ENCODE results near the gene WDR41. TPM values are rescaled to one million over a fixed set of nuclear protein-coding genes. Genes with fewer than 3 reads are reported as not detected.

WDR41 gene
- total and polyA plus RNA-seq, 9 of the 15 experiments (the other 6 are each of a cell fraction or from before 2014, with no cell fraction given) = 33.6 to 67.2 (median 55.5) TPM

GRCh38 chr5:77407152-77407551 is 85.0 kb downstream of the WDR41 start (continued):
- TF ChIP-seq ZNF655 (CRISPR knock-in tag; IDR thresholded peaks at IDR 0.05) = no peak
- no peak for TF ChIP-seq SRSF3 (IDR thresholded peaks at IDR 0.05; ENCODE audit: insufficient read depth, low read length)
- TF ChIP-seq, protein P1, sequence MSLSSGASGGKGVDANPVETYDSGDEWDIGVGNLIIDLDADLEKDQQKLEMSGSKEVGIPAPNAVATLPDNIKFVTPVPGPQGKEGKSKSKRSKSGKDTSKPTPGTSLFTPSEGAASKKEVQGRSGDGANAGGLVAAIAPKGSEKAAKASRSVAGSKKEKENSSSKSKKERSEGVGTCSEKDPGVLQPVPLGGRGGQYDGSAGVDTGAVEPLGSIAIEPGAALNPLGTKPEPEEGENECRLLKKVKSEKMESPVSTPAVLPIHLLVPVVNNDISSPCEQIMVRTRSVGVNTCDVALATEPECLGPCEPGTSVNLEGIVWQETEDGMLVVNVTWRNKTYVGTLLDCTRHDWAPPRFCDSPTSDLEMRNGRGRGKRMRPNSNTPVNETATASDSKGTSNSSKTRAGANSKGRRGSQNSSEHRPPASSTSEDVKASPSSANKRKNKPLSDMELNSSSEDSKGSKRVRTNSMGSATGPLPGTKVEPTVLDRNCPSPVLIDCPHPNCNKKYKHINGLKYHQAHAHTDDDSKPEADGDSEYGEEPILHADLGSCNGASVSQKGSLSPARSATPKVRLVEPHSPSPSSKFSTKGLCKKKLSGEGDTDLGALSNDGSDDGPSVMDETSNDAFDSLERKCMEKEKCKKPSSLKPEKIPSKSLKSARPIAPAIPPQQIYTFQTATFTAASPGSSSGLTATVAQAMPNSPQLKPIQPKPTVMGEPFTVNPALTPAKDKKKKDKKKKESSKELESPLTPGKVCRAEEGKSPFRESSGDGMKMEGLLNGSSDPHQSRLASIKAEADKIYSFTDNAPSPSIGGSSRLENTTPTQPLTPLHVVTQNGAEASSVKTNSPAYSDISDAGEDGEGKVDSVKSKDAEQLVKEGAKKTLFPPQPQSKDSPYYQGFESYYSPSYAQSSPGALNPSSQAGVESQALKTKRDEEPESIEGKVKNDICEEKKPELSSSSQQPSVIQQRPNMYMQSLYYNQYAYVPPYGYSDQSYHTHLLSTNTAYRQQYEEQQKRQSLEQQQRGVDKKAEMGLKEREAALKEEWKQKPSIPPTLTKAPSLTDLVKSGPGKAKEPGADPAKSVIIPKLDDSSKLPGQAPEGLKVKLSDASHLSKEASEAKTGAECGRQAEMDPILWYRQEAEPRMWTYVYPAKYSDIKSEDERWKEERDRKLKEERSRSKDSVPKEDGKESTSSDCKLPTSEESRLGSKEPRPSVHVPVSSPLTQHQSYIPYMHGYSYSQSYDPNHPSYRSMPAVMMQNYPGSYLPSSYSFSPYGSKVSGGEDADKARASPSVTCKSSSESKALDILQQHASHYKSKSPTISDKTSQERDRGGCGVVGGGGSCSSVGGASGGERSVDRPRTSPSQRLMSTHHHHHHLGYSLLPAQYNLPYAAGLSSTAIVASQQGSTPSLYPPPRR (CRISPR knock-in tag; IDR thresholded peaks at IDR 0.05; ENCODE audit: borderline replicate concordance) = no peak
- TF ChIP-seq ATF1 (CRISPR knock-in tag; IDR thresholded peaks at IDR 0.05) = no peak
- no peak for TF ChIP-seq ATF1 (tag; IDR thresholded peaks at IDR 0.05)
- TF ChIP-seq NR1H2 (CRISPR knock-in tag; IDR thresholded peaks at IDR 0.05) = no peak
- TF ChIP-seq ZSCAN32 (CRISPR knock-in tag; IDR thresholded peaks at IDR 0.05) = no peak
- TF ChIP-seq ZNF316 (IDR thresholded peaks at IDR 0.05) = no peak
- TF ChIP-seq MCM2 (IDR thresholded peaks at IDR 0.05; ENCODE audit: low read depth) = no peak
- TF ChIP-seq YBX1 (IDR thresholded peaks at IDR 0.05) = no peak
- no peak for TF ChIP-seq SIX5 (IDR thresholded peaks at IDR 0.05; ENCODE audit: borderline replicate concordance in 1 of 2, insufficient read depth in 1 of 2, low read depth in 1 of 2, low read length in 2 of 2)

All from K562 (cell line).